GM21367 (cell line): ENCODE data around the gene SRSF8.
"Not testable (repeated sequence)": the region's sequence is repeated elsewhere in the genome, so short reads cannot be mapped to it uniquely, and the experiment has no call there.

ENCODE experiments used
- ATAC-seq: cut with Tn5 transposase; IDR thresholded peaks from one replicate; pipeline ENCODE4 v1.9.1; 2021; ENCODE audit not compliant: unreplicated experiment

The SRSF8 gene, protein sequence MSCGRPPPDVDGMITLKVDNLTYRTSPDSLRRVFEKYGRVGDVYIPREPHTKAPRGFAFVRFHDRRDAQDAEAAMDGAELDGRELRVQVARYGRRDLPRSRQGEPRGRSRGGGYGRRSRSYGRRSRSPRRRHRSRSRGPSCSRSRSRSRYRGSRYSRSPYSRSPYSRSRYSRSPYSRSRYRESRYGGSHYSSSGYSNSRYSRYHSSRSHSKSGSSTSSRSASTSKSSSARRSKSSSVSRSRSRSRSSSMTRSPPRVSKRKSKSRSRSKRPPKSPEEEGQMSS

DNA sequence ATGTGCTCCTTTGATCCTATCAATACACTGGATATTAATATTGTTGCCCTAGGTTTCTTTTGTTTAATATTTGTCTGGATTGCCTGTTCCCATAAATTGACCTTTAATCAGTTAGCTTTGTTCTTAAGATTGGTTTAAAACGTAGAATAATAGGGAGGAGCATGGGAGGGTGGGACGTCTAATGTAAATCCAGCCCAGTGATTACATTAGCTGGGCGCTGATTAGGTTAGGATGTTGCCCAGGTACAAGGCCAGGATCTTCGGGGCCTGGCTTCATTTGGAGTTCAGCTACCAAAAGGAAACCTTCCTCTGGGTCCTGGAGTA is at the start of gene SRSF8:
TSS of gene SRSF8 (plus strand) at position 204 of the 323 bp plus-strand sequence. CDS start 308 bp downstream, outside the sequence.
- ATAC-seq, result peak; percentile 32

DNA sequence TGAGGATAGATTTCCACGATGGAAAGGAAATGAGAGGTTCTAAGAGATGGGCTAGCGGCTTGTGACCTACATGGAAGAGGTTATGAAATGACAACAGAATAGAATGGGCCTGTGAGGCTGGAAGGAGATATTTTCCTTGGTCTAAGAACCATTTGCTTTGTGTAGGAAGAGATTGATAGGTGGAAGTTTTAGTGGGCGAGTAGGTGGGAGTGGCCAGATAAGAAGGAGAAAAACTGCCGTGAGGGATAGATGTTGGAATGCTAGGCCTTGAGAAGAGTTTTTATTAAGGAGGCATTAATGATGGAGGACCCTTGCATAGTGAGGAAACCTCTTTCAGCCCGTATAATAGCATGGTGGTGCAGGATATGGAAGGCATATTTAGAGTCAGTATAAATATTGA is 45.3 kb upstream of the SRSF8 start:
- not testable (repeated sequence) for ATAC-seq

DNA sequence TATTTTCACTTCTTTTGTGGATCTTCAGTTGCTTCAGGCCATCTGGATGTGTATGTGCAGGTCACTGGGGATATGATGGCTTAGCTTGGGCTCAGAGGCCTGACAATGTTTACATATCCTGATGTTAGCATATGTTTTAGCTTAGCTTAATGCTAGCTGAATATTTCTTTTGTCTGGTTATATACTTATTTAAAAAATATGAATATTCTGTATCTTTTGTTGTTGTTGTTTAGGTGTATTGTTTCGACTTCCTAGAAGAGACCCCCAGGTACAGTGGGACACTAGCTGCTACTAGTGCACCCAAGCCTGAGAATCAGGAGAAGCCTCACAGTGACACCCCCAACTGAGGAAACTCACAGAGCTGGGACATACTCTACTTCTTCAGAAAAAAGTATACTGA is 41.8 kb upstream of the SRSF8 start, which contains the start of gene KDM4E:
TSS of gene KDM4E (plus strand) at position 301 of the 400 bp plus-strand sequence. CDS start 300 bp downstream, outside the sequence.
- no peak for ATAC-seq

DNA sequence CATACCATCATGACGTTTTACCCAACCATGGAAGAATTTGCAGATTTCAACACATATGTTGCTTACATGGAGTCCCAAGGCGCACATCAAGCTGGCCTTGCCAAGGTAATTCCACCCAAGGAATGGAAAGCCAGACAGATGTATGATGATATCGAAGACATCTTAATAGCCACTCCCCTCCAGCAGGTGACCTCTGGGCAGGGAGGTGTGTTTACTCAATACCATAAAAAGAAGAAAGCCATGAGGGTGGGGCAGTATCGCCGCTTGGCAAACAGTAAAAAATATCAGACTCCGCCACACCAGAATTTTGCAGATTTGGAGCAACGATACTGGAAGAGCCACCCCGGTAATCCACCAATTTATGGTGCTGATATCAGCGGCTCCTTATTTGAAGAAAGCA is 41.1 kb upstream of the SRSF8 start:
- ATAC-seq, result not testable (repeated sequence)

DNA sequence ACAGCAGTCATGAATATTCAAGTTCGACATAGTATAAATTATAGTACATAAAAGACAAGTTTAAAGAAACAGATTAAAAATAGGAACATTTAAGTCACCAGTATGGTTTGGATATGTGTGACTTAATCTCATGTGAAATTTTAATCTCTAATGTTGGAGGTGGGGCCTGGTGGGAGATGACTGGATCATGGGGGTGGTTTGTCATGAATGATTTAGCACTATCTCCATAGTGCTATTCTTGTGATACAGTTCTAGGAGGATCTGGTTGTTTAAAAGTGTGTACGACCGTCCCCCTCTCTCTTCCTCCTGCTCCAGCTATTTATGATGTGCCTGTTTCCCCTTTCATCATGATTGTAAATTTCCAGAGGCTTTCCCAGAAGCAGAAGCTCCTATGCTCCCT is 38.4 kb upstream of the SRSF8 start:
- no peak for ATAC-seq

DNA sequence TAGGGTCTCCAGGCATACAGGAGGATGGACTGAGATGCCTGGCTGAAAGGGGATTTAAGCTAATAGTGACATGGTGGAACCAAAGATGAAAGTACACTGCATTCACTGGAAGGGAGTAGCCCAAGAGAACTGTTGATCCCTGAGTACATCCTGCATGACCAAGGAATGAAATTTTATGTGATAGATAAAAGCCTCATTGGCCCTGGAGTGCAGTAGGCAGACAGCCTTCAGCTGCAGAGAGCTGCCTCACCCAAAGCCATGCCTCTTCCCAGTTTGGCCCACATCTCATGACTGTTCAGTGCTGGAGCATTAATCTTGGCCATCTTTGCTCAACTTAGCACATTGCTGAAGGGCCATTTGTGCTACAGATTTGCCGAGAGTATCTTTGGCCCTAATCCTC is 33.7 kb upstream of the SRSF8 start:
- no peak for ATAC-seq

DNA sequence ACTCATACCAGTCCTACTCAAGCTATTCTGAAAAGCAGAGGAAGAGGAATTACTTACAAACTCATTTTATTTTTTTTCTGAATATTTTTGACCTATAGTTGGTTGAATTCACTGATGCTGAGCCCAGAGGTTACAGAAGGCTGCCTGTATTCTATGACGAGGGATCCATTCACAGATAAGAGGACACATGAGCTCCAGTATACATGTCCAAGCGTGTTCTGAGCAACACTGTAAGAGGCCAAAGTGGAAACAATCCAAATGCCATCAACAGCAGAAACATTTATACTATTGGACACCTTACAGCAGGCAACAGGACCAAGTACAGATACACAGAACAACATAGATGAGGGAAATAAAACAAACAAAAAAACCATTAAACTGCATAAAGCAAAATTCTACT is 31.4 kb upstream of the SRSF8 start:
- ATAC-seq, result no peak

DNA sequence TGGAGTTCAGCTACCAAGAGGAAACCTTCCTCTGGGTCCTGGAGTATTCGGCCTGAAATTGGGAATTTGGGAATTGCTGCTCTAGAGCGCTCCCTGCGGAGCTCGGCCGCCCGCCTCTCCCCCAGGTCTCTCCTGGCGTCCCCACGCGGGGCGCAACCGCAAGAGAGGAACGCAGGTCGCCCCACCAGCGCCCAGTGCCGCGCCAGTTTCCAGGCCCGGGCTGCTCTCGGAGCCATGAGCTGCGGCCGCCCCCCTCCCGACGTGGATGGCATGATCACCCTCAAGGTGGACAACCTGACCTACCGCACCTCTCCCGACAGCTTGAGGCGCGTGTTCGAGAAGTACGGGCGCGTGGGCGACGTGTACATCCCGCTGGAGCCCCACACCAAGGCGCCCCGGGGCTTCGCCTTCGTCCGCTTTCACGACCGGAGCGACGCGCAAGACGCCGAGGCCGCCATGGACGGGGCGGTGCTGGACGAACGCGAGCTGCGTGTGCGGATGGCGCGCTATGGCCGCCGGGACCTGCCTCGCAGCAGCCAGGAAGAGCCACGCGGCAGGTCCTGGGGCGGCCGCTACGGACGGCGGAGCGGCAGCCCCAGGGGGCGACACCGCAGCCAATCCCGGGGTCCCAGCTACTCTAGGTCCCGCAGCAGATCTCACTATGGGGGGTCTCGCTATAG is 29.2 kb upstream of the SRSF8 start:
- ATAC-seq, result not testable (repeated sequence)

DNA sequence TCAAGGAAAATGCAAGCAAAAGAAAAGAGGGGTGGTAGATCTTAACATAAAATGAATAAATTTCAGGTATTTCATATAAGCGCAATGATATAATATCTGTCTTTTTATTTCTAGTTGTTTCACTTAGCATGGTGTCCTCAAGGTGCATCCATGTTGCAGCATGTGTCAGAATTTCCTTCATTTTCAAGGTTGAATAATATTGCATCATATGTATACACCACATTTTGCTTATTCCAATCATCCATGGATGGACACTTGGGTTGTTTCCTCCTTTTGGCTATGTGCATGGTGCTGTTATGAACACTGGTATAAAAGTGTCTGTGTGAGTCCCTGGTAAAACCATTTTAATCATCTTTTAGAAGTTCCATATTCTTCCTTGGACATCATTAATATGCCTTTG is 24.5 kb upstream of the SRSF8 start:
- ATAC-seq, result no peak

DNA sequence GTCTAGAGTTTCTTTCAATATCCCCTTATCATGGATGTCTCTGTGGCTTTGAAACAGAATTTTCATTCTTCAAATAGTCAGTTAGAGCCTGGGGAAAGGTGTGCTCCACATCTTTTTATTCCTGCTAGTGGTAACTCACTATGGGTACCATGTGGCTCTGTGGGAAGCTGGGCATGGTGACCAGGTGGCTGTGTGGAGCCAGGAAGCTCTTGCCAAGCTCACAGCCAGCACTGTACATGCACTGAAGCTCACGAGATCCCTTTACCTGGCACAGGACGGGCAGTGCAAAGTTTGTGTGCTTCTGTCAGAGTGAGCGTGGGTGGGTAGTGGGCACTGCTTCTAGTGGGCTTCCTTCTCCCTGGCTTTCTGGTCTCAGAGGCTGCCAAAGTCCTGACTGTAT is 23.8 kb upstream of the SRSF8 start:
- ATAC-seq, result no peak

DNA sequence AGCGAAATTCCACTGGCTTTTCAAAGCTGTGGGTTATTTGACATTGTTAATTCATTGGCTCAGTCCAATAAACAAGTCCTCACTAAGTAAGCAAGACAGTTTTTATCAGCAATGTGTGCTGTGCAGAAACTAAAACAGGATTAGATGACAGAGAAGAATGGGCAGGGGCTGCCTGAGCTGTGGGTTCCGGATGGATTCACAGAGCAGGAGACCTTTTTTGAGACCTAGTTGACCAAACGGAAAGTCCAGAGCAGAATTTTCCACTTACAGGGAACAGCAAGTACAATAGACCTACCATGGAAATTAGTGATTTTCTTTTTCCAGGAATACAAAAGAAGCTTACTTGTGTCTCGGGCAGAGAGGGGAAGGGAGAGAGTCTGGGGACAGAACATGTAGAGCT is 22.7 kb upstream of the SRSF8 start:
- ATAC-seq, result no peak

DNA sequence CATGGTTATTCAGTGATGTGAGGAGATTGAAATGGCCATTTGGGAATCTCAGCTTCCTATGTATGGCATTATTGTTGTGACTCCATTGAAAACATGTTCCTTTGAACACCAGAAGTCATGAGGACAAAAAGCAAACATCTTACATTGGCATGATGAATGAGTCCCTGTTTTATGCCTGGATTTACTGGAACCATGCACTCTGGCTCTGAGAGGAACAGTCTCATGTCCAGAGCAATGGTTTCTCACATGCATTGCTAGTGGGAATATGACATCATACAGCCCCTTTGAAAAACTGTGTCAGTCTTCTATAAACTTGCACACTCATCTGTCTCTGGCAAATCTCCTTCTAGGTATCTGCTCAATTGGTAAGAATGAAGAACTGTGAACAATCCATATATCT is 20.9 kb upstream of the SRSF8 start:
- ATAC-seq, result no peak

DNA sequence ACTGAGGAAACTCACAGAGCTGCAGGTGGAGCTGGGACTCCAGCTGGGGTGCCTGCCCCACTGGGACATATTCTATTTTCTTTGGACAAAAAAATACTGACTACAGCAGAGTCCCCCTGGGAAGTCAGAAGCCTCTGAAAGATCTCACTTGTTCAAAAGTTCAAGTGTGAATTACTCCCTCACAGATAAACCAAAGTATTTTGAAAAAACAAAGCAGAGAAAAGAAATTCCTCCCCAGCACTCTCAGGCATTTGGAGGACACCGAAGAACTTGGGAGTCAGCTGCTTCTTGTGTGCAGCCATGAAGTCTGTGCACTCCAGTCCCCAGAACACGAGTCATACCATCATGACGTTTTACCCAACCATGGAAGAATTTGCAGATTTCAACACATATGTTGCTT is 17.6 kb upstream of the SRSF8 start, which contains the start of gene KDM4F:
TSS of gene KDM4F (plus strand) at position 301 of the 400 bp plus-strand sequence.
- not testable (repeated sequence) for ATAC-seq

DNA sequence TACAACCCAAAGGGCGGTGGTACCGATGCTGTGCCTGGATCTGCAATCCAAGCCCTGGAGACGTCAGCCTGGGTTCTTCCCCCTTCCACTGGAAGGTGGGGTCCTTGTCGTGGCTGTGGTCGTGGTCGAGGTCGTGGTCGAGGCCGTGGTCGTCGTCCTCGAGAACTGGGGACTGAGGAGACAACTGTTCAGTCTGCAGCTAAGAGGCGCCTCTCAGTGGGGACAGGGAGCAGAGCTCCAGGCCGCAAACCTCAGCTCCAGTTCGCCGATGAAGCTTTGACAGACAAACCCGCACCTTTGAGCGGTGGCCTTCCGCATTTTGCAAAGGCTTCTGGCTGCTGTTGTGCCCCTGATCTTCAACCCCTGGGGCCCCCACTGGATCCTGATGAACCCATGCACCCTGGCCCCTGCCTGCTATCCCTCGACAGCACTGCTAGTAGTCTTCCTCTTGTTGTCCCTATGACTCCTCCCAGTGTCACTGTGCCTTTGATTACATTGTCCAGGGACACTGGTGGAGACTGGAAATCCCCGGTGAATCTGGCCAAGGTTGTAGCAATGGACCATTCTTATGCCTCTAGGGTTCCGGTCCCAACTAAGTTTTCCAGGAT is 16.0 kb upstream of the SRSF8 start:
- ATAC-seq, result no peak

DNA sequence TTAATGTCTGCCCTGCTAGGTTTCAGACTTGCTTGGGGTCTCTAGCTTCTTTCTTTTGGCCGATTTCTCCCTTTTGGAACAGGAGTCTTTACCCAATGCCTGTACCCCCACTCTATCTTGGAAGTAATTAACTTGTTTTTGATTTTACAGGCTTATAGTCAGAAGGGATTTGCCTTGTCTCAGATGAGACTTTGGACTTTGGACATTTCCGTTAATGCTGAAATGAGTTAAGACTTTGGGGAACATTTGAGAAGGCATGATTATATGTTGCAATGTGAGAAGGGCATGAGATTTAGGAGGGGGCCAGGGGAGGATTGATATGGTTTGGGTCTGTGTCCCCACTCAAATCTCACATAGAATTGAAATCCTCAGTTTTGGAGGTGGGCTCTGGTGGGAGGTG is 12.4 kb upstream of the SRSF8 start:
- no peak for ATAC-seq

DNA sequence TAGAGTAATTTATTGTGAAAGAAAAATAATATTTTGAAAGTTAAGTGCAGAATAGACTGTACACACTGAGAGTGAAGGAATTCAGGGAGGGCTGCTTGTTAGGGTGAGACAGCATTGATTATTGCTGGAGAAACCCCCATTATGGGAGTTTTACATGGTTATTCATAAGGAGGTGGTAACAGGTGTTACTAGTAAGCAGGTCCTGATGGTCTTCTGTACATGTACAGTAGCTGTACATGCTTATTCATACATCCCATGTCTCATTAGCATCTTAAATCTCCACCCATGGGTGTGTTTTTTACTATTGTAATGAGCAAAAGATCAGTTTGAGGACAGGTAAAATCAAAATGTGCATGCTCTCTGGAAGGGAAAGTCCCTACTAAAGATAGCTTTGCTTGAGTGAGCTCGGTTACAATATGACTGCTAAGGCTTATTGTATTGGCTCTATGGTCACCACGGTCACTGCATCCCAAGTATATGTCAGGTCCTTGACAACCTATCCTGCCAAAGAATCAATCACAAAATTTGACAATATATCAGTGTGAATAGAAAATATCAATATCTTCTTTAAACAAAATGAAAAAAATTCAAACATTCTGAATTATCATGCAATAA is 11.3 kb upstream of the SRSF8 start:
- ATAC-seq, result peak; percentile 97

DNA sequence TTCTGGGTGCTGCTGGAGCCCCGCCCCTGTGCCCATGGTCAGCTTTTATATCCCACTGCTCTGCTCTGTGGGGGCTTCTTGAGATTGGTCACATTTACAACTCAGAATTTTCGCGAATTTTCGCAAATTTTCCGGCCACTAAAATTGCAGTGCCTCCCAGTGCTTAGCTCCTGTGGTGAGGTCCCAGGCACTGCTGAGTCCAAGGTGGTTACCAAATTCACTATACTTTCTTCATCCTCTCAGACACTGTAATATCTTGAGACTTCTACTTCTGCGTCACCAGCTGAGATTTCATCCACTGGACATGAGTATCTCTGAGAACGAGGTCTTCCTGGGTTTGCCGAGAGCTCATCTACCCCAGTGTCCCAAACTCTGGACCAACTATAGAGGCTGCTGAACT is 8.8 kb upstream of the SRSF8 start:
- no peak for ATAC-seq

DNA sequence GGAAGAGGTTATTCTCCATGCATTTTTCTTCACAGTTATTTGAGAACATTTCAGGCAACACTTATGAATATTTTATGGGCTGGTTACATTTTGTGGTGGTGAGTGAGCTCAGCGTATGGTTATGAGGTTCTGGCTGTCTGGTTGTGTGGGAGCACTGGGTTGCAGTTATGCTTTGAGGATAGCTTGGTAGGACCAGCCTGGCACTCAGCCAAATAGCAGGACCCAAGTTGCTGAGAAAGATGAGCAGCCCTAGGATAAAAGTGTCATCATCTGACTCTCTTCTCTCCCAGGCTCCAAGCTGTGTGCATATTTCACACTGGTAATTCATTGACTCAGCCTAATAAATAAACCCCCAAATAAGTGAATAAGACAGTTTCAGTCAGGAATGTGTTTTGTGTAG is 8.1 kb upstream of the SRSF8 start:
- no peak for ATAC-seq

DNA sequence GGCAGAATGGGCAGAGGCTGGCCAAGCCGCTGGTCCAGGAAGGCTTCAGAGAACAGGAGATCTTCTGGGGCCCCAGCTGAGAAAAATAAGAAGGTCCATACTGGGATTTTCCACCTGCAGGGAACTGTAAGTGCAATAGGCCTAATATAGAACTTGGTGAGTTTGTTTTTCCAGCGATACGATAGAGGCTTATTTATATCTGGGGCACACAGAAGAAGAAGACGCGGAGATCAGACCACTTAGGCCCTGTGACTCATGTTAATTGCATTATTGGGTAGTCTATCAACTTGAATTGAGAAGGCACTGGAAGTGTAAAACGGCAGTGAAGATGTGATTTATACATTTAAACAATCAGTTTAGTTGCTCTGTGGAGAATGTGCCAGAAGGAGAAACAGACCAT is 7.7 kb upstream of the SRSF8 start:
- no peak for ATAC-seq

DNA sequence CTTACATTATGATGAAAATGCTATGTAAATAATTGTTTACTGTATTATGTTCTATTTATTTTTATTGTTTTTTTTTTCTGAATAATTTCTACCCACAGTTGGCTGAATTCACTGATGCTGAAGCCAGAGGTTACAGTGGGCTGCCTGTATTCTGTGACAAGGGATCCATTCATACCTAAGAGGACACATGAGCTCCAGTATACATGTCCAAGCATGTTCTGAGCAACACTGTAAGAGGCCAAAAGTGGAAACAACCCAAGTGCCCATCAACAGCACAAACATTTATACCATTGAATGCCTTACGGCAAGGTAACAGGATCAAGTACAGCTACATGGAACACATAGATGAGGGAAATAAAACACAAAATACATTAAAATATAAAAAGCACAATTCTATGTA is 1.4 kb upstream of the SRSF8 start:
- no peak for ATAC-seq

DNA sequence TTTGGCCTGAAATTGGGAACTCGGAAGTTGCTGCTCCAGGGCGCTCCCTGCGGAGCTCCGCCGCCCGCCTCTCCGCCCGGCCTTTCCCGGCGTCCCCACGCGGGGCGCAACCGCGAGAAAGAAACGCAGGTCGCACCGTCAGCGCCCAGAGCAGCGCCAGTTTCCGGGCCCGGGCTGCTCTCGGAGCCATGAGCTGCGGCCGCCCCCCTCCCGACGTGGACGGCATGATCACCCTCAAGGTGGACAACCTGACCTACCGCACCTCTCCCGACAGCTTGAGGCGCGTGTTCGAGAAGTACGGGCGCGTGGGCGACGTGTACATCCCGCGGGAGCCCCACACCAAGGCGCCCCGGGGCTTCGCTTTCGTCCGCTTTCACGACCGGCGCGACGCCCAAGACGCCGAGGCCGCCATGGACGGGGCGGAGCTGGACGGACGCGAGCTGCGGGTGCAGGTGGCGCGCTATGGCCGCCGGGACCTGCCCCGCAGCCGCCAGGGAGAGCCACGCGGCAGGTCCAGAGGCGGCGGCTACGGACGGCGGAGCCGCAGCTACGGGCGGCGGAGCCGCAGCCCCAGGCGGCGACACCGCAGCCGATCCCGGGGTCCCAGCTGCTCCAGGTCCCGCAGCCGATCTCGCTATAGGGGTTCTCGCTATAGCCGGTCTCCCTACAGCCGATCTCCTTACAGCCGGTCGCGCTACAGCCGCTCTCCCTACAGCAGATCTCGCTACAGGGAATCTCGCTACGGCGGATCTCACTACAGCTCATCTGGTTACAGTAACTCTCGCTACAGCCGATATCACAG is 521 bp downstream of the SRSF8 start:
- ATAC-seq, result peak; percentile 52
